Cerebellar nuclear complex (tissue), 1 donor: ENCODE results near the gene CACNA2D2.

Experiments
- DNase-seq, 2 experiments: peaks; one replicate each; lab custom pipeline; 2025; lab: John Stamatoyannopoulos, UW

CACNA2D2 gene

DNA sequence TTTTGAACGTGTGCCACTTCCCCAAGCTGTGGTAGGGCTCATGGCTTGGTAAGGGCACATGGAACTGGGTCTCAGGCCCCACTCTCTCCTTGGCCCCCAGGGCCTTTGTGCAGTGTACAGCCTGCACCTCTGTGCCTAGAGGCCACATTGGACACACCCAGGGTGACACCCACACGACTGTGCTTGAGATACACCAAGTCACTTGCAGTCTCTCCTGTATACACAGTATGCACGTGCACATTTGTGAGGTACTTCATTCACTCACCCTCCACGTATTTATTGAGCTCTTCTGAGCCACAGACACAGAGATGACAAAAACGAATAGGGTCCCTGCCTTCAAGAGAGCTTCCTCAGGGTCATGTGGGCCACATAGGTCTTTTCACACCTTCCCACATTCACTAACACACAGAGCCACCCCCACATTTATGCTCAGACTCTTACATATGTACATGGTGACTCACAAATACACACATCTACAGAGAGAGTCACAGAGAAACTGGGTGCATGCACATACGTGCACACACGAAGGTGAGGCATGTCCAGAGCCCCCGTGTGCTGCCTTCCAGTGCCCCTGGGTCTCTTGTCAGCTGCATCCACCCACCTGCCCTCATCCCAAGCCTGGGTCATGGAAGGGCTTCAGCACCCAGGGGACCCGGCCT lies 134.3 kb downstream of the CACNA2D2 start:
- DNase-seq, result no peak

DNA sequence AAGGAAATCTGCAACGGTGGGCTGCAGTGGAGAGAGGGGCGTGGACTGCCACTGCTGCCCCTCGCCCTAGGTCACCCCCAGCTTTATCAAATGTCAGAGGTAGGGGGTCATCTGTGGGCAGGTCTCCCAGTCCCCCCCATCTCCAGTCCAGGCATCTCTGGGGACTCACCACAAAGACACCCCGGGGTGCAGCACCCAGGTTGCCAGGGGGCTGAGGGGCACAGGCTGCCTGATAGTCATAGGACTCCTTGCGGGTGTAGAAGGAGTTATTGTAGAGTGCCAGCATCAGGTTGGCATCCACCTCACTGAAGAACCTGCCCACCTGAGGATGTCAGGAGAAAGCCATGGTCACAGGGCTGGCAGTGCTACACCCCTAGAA lies 137.6 kb downstream of the CACNA2D2 start:
- DNase-seq, result no peak

DNA sequence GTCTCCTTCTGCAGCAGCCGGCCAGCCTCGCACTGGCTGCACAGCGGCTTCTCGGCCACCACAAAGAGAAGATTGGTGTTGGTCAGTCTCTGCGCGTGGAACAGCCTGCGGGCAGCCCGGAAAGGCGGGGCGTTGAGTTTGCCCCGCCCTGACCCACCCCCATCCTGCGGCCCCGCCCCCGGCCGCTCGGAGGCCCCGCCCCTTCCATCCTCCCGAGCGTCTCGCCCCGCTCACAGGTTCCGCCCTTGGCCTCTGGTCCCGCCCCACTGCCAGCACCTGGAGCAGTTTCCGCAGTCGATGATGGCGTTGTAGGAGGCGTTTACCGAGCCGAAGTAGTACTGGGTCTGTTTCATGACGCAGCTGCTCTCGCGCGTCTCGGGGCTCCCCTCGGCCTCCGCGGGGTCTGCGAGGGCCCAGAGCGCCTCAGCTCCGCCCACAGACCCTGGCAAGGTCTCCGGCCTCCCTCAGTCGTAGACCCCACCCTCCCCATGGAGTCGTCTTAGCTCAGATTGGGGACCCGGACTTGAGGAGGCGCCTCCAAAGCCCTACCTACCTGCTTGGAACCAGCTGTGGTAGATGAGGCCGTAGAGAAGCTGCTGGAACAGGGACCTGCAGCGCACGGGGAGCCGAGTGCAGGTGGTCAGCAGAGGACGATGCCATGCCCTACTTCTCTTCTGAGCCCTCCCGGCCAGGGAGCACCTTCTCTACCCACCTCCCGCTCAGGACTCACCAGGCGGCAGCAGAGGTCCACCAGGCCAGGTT lies 138.2 kb downstream of the CACNA2D2 start:
- no peak for DNase-seq

DNA sequence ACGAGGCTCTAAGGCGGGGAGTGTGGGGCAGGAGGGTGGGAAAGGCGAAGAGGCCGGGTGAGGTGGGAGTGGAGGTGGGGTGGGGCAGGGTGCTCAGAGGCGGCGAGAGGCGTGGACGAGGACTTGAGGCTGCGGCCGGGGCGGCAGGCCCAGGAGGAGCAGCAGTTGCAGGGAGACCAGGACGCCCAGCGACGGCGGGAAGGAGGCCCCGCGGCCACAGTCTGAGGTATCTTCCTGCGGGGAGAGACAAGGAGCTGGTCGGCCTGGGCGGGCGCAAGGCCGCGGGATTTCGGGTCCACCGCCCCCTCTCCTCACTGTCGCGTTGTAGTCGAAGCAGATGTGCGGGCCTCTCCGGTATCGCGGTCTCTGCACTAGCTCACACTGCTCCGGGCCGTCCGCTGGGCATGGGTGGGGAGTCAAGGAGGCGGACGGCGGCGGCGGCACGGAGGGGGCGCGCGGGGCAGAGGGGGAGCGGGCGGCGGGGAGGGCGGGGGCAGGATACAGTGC lies 138.8 kb downstream of the CACNA2D2 start:
- DNase-seq, result no peak

DNA sequence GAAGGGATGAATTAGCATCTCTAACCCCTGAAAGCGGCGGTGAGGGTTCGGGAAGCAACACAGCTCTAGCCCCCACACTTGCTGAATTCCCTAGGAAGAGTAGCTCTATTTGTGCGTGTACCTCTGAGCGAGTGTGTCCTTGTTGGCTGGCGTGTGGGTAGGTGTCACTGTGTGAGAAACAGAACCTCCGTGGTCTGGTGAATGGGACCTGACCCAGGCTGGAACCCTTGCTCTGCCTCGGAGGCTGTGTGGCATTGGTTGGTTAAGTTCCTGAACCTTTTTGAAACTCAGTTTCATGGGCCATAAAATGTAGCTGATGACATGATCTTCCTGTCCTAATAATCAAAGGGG lies 143.7 kb downstream of the CACNA2D2 start:
- no peak for DNase-seq

DNA sequence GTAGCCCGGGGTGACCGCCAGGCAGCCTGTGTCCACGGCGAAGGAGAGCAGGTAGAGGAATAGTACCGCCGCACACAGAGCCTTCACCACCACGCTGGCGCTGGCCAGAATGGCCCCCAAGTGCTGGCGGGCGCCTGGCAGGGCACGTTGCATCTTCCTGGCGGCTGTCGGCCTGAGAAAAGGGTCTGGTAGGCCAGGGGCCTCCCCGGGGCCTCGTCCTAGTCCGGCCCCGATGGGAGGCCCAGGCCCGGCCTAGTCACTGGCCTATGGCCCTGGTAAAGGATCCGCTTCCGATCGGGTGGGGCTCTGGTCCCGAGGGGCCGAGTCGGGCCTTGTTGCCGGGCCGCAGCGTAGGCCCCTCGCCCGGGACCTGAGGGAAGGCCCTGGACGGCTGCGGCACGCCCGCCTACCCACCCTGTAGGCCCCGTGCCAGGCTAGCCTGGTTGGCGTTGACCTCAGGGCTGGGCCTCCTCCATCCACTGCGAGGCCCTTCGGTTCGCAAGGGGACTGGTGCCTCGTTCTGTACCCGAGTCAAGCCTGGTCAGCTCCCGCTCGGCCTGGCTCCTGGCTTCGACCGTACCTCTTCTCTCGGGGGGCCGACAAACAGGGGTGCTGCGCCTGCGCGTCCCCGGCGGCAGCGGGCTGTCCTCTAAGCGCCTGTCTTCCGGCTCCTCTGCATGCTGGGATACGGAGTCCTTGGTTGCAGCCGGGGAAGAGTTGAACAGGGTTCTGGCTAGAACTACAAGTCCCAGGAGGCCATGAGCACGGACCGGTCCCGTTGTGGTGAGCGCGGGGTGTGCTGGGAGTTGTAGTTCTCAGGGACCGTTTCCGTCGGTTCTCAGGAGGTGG lies 144.3 kb downstream of the CACNA2D2 start, which contains the start of gene TMEM115:
TSS of gene TMEM115 (minus strand) at position 611 of the 849 bp plus-strand sequence. CDS start at position 153, 458 bp downstream.
- DNase-seq, result peak; percentile 94 to 99

DNA sequence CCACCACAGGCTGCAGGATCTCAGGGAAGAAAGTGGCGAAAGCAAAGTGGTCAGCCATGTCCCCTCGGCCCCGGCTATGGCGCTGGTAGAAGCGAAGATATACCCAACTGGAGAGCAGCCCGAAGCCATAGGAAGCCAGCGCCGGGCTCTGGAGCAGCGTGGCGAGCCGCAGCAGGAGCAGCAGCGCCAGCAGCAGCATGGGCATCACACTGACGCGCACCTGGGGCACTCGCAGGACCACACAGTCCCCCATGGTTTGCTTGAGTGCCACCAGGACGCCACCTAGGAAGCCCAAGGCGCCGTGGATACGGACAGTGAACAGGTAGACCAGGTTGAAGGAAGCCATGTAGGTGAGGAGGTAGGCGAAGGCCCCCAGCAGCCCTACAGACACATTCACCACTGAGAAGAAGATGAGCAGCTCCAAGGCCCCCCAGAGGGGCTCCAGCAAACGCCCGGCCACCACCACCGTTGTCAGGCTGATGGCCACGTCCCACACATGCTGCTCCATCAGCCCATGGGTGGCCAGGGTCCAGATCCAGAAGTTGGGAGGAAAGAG lies 145.0 kb downstream of the CACNA2D2 start:
- no peak for DNase-seq

DNA sequence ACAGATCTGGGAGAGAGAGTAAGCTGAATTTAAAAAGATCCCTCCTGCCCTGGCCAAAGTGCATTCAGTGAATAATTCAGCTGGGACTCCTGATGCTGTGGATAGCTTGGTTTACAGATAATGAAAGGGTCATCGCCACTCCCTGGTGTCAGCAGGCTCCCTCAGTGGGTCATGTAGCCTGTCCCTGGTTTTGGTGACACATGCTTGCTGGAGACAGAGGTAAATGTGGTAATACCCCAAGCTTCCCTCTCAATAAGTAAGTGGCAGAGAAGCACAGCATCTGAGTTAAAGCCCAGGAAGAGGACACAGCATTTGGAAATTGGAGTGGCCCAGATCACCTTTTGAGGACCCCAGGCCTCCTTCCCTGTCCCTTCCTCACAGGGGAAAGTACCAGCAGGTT lies 146.0 kb downstream of the CACNA2D2 start:
- DNase-seq, result no peak

DNA sequence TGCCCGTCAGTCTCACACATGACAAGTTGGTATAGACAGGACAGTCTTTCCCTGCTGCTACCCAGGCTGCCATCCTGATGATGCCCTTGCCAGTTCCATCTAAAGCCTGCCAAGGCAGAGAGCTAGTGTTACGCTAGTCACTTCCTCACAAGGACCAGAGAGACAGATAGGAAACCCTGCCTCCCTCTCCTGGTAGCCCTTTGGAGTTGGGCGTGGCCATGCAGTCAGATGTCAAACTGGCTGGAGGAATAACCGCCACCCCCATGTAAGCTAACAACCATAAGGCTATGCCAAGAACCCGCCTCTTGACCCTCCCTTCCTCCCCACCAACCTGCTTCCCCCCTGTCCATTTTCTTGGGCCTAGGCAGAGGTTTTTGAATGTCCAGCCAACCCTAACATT lies 146.9 kb downstream of the CACNA2D2 start:
- no peak for DNase-seq

DNA sequence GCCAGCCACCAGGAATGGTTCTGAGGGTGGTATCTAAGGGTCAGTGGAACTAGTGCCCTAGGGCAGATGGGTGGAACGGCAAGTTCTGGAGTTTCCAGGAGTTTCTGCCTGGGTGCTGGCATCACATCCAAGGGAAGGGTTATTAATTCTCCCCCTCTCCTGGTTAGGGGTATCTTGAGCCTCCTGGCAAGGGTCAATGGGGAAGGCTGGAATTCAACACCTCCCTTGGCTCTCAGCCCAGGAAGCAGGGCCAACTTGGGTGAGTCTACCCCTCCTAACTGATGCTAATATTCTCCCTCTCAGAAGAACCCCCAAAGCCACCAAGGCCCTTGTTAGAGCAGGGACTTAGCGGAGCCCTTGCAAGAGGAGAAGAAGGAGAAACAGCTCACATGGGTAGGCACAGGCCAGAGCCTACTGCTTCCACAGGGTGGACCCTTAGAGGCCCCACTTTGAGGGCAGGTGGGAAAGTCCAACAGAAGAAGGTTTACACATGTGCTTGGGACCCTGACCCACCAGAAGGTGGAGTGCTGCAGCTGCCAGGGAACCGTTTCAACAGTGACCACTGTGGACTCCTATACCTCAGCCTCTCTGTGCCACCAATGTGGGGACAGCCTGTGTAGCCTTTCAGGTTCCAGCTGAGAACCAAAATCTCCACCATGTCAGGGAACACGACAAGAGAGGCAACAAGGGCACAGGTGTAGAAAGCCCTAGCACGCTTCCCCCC lies 147.4 kb downstream of the CACNA2D2 start:
- no peak for DNase-seq

DNA sequence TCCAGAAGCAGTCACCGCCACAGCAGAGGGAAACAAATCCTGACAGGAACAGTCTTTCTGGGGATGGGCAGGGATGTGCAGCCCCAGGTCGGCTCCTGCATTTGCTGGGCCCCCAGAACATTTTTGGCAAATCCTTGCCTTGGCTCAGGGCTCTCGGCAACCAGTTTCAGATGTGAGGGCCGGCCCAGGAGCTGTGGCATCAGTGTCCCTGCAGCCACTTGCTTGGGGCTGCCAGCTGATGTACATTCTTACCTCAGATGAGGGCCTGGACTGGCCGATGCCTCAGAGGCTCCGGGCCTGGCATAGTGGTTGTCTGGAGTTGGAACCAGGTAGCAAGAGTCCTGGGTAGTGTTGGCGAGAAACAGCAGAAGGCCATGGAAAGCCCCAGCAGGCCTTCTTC lies 148.6 kb downstream of the CACNA2D2 start:
- DNase-seq, result no peak

DNA sequence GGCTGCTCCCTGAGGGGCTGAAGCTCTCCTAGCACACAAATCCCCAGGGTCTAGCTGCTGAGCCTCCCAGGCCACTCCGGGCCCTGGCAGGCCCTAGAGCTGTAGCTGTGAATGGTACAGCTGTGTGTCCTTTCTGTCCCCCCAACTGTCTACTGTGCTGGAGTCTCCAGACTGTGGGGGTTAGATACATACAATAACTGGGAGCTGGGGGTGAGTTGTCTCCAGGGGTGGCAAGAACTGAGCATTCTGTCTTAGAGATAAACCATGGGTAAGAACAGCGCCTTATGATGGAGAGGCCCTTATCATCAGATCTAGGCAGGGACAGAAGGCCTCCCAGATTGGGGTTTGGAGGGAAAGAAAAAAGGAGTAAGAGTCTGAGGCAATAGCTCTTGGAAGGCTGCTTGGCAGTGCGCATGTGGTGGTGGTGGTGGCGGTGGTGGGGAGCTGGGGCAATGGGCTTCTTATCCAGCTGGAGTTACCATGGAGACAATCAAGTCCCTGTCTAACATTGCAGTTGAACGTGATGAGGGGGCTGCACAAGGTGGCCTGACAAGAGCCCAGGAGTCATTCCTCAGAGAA lies 149.2 kb downstream of the CACNA2D2 start:
- DNase-seq, result no peak

DNA sequence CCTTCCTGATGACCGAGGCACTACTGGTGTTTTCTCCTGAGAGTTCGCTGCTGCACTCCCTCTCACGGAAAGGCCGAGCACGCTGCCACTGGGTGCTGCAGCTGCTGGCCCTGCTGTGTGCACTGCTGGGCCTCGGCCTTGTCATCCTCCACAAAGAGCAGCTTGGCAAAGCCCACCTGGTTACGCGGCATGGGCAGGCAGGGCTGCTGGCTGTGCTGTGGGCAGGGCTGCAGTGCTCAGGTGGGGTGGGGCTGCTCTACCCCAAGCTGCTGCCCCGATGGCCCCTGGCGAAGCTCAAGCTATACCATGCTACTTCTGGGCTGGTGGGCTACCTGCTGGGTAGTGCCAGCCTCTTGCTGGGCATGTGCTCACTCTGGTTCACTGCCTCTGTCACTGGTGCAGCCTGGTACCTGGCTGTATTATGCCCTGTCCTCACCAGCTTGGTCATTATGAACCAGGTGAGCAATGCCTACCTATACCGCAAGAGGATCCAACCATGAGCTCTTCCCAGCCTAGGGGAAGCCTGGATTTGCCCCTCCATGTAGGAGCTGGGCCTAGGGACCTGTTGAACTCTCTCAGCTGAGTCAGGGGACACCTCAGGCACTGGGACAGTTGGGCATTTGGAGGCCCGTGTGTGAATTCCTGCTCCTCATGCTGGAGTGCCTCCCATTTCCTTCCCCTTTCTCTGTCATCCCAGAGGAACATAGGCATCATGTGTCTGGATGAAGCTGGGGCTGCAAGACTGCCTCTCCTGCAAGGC lies 150.0 kb downstream of the CACNA2D2 start:
- DNase-seq, result no peak

DNA sequence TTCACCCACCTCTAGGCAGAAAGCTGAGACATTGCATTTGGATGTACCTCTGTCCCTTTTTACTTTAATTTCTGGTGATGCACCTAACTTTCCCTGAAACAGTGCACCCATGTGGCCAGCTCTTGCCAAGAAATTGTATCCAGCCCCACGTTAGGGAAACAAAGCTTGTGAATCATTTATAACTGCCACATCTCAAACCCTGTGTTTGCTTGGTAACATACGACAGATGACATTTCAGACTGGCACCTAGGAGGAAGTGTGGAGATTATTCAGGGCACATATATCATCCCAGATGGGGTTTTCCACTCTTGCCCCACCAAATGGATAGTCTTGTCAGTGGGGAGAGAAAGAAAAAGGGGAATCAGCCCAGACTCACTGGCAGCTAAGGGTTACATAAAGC lies 150.7 kb downstream of the CACNA2D2 start:
- no peak for DNase-seq

DNA sequence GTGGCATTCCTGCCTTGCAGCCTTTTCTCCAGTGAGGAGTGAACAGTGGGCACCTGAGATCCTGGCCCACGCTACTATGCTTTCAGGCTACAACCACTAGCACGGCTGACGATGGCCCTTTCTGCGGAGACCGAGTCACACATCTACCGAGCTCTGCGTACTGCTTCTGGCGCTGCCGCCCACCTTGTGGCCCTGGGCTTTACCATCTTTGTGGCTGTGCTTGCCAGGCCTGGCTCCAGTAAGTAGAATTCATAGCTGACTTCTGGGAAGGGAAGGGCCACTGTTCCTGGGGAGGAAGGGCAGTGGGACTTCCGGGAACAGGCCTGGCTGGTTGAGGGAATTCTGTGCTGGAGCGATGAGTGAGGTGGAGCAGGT lies 152.1 kb downstream of the CACNA2D2 start:
- DNase-seq, result no peak

DNA sequence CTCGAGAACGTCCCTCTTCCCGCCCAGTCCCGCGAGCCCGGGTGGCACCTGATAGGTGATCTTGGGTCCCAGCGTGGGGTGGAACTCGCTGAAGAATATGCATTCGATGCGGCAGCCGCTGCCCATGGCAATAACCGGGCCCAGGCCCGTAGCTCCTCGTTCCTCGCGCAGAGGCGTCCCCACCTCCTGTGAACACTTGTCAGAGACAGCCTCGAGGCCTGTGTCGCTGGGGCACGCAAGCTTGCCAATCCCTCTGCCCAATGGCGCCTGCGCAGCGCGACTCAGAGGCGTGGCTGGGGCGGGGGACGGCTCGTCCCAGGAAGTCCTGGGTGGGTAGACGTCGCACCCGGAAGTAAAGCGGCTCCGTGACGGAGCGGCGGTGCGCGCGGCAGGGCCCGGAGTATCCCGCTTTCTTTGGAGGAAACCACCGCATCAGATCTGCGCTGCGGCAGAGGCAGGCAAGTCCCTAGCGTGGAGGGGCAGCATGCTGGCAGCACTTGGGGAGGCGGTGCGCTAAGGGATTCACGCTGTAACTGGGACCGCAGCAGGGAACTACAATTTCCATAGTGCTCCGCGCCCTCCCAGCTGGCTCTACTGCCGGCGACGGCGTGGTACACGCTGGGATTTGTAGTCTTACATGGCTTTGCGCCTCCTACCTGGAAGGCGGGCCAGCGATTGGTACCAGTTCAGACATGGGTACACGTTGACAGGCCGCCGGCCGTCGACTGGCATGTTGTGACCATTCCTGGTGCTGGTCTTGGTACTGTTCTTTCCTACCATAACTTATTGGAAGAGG lies 152.7 kb downstream of the CACNA2D2 start, which contains the start of the genes CYB561D2 and NPRL2:
TSS of gene CYB561D2 (plus strand) at position 336 of the 796 bp plus-strand sequence. CDS start 572 bp downstream, outside the sequence.
TSS of gene NPRL2 (minus strand) at position 249 of the 796 bp plus-strand sequence. CDS start at position 126, 123 bp downstream.
- DNase-seq, result peak; percentile 92 to 94

DNA sequence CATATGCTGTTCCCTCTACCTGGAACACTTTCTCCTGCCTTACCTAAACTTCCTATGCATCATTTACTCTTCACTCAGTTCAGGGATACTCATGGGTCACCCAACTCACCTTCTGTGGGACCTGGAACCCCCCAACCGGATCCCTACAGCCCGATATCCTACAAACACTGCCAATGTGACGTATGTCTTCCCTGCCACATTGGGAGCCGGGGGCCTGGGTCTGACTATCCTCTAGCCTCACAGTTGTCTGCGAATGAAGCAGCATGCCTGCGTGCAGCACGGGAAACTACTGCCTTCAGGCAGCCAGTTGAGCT lies 153.3 kb downstream of the CACNA2D2 start:
- no peak for DNase-seq

DNA sequence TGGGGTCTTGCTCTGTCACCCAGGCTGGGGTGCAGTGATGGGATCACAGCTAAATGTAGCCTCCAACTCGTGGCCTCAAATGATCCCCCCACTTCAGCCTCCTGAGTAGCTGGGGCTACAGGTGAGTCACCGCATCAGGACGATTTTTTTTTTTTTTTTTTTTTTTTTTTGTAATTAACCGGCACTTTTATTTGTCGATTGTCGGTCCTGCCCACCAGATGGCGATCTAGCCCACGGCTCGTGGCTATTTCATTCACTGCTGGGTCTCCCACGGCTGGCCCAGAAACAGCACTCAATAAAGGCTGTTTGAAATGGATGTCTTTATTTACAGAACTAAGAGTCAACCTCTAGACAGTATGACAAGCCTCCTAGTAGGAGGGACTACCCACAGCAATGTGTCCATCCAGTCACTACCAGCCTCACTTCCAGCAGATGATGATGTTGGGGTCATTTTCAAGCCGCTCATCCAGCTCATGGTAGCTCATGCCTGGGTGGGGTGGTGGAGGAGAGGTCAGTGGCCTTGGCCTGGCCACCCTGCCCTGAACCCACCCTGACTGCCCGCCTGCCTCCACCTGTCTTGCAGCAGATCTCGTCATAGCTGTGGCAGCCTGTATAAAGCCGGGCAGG lies 156.1 kb downstream of the CACNA2D2 start:
- DNase-seq, result peak; percentile 15 to 77
